ENCODE results near the gene KLF3. TPM values are rescaled to one million over a fixed set of nuclear protein-coding genes. Genes with fewer than 3 reads are reported as not detected.

The KLF3 gene
- total RNA-seq, 1 experiment from 2014 or later, result 14.4 TPM

DNA sequence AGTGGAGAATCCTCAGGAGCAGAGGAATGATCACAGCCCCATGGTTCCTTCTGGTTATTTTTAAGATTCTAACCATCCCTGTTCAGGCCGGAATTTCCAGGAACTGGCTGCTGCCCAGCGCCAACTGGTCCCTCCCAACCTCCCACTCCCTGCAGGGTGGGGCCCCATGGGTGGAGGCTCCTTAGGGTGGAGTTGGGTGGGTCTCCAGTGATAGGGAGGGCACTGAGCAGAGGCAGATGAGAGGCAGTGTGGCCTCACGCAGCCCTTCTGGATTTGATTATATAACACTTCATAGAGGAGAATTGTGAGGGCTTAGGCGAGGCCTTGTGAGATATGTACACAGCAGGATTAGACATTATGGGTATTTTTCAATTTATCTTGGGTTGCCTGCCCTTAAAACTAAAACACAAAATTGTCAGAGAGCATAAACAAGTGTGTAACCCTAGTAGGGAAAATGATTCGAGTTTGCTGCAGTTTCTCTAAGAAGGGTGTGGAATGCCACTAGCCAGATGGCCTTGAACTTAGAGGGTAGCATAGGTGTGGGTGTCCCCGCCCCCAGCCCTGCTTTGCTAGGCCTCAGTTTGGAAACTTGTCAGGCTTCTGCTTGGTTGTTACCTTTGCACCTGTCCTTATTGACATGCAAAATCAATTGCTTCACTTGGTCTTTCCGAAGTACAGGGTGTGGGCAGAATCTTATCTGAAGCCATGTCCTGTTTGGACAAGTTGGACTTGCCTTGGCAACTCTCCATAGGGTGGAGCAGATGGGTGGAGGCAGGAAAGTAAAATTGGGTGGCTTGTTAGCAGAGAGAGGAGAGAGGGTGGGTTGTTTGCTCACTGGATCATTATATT, 9.4 kb downstream of the KLF3 start:
- Histone ChIP-seq H3K36me3 (ENCODE audit: control insufficient read depth, insufficient read depth, low read length) (no peaks in the 10 kb centered on the region), H3K27me3 (ENCODE audit: control insufficient read depth, insufficient read depth, low read length) (no peaks in the 10 kb centered on the region), H3K4me3 (ENCODE audit: low read depth in 2 of 2, low read length in 2 of 2) (no peak overlapping the region), H3K4me1 (ENCODE audit: control insufficient read depth, insufficient read depth, low read length) (peaks cover 60% of the 10 kb centered on the region), H3K27ac (ENCODE audit: low read length) (peak overlapping the region; percentile 51), H3K9me3 (ENCODE audit: control insufficient read depth, insufficient read depth, low read depth, low read length) (no peaks in the 10 kb centered on the region)
- intact Hi-C loops (cut with micrococcal nuclease; ENCODE audit: unreplicated experiment), result loop anchor here (10.0 kb wide), 1 partner anchor 609 kb away; no protein-coding TSS in a partner anchor
- in situ Hi-C loops (cut with HindIII; ENCODE audit: low pct_unique_long_range_greater_than_20kb, low sequenced_read_pairs), result no loop called here
- no TSS peak for BruUV-seq (replicated peaks)
- CTCF ChIA-PET, result interaction anchor here (0.7 kb wide), 2 partner anchors 10 to 588 kb away, joined by 4 to 5 read pairs; no protein-coding TSS in a partner anchor
- POLR2A ChIA-PET, result no interaction called here
- TF ChIP-seq REST (IDR thresholded peaks at IDR 0.05; ENCODE audit: insufficient read depth in 1 of 2, low read depth in 2 of 2, low read length in 1 of 2), result no peak
- no peak for TF ChIP-seq SIN3A (IDR thresholded peaks at IDR 0.05; ENCODE audit: borderline replicate concordance, insufficient read depth, low read depth, low read length)
- TF ChIP-seq CTCF (IDR thresholded peaks at IDR 0.05), result no peak
- no peak for TF ChIP-seq POLR2AphosphoS5 (IDR thresholded peaks at IDR 0.05; ENCODE audit: low read depth, low read length)
- TF ChIP-seq TCF7L2 (IDR thresholded peaks at IDR 0.05; ENCODE audit: low read depth, low read length), result no peak
- ATAC-seq (peak; percentile 41), DNase-seq (ENCODE audit: low read depth, low spot score) (no peak)

DNA sequence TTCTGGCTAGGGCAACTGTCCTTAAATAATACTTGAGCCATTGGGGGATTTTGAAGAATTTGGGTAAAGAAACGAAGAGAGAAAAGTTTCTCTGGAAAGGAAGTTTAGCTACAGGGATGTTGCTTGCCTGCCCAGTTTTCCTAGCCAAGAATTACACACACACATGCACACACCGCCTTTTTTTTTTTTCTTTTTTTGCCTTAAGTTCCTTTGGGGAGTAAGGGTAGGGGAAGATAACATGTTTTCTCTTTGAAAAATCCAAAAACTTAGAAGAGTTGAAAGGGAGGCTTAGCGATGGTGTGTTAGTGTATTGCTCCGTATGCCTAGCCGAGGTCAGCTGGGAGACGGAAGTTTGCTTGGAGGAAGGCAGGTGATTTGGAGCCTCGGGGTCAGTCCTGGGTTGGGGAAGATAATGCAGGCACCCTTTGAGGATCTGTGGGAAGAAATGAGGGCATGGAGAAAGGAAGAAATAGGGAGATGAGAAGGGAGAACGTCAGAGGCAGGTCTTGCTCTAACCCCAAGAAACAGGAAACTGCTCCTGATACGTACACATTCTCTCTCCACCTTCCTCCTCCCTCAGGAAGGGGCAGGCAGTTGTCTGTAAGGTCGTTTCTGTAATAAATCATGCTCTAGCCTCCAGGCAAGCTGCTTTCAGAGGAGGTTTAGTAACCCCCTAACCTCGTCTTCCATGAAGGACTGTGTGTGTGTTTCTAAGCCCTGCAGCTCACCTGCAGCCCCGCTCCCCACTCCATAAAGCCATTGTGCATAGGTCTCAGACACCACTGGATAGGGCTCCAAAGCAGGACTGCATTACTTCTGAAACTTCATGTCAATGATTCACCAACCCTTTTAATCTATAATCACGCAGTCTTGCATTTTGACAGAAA, 10.5 kb downstream of the KLF3 start:
- CTCF ChIA-PET, result interaction anchor here (0.5 to 1.2 kb wide), 6 partner anchors 9 to 590 kb away, joined by 3 to 8 read pairs (median 4); no protein-coding TSS in a partner anchor
- in situ Hi-C loops (cut with HindIII; ENCODE audit: low pct_unique_long_range_greater_than_20kb, low sequenced_read_pairs) (no loop called here), intact Hi-C loops (cut with micrococcal nuclease; ENCODE audit: unreplicated experiment) (loop anchor here (2.0 to 10.0 kb wide), 4 partner anchors 56 to 610 kb away; no protein-coding TSS in a partner anchor)
- Histone ChIP-seq H3K36me3 (ENCODE audit: control insufficient read depth, insufficient read depth, low read length) (no peaks in the 10 kb centered on the region), H3K27ac (ENCODE audit: low read length) (peak overlapping the region; percentile 51), H3K4me1 (ENCODE audit: control insufficient read depth, insufficient read depth, low read length) (peaks cover 51% of the 10 kb centered on the region), H3K4me3 (ENCODE audit: low read depth in 2 of 2, low read length in 2 of 2) (peak overlapping the region; percentile 11 to 42; a peak in 3 of 4 replicates), H3K27me3 (ENCODE audit: control insufficient read depth, insufficient read depth, low read length) (no peaks in the 10 kb centered on the region), H3K9me3 (ENCODE audit: control insufficient read depth, insufficient read depth, low read depth, low read length) (no peaks in the 10 kb centered on the region)
- DNase-seq (ENCODE audit: low read depth, low spot score) (no peak), ATAC-seq (peak; percentile 74)
- TF ChIP-seq TCF7L2 (IDR thresholded peaks at IDR 0.05; ENCODE audit: low read depth, low read length), result no peak
- TF ChIP-seq SIN3A (IDR thresholded peaks at IDR 0.05; ENCODE audit: borderline replicate concordance, insufficient read depth, low read depth, low read length), result no peak
- no peak for TF ChIP-seq CTCF (IDR thresholded peaks at IDR 0.05)
- TF ChIP-seq POLR2AphosphoS5 (IDR thresholded peaks at IDR 0.05; ENCODE audit: low read depth, low read length), result no peak
- no peak for TF ChIP-seq REST (IDR thresholded peaks at IDR 0.05; ENCODE audit: insufficient read depth in 1 of 2, low read depth in 2 of 2, low read length in 1 of 2)
- POLR2A ChIA-PET, result interaction anchor here (0.6 kb wide), 1 partner anchor 103 kb away, joined by 3 read pairs; no protein-coding TSS in a partner anchor
- BruUV-seq (replicated peaks), result no TSS peak
